CD4-positive, alpha-beta T cell treated with Interferon alpha-2 for 1 hour (primary cell): ENCODE results near the gene VPS25.
"Not testable (repeated sequence)": the region's sequence is repeated elsewhere in the genome, so short reads cannot be mapped to it uniquely, and the experiment has no call there.

Source experiments
- DNase-seq, 2 donors: peaks; one replicate each; pipeline ENCODE4 v3.0.0-alpha.2; 2020 to 2022

VPS25 gene

DNA sequence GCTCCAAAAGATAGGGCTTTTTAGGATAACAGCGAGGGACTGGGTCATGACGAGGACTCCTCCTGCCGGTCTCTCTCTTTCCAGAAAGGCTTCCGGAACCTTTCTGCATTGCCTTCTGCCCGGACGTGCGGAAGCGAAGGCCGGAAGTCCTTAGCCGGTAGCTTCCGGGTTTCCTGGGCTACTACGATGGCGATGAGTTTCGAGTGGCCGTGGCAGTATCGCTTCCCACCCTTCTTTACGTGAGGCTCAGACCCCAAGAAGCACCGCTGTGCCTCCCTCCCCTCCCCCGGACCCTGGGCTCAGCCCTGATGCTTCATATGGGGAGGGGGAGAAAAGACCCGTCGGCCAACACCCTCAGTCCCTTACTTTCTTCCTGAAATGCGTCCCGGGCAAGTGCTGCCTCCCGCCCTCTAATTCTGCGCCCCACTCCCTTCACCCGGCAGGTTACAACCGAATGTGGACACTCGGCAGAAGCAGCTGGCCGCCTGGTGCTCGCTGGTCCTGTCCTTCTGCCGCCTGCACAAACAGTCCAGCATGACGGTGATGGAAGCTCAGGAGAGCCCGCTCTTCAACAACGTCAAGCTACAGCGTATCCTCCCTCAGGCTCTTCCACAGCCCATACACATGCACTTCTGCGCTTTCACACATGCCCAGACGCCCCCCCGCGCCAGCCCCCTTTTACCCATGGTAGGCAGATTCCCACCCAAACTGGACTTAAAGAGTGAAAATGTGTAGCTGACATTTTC, at the start of gene VPS25:
Gene VPS25 (plus strand): TSS at position 160 of the 746 bp plus-strand sequence. CDS start 27 bp downstream, at position 187.
- peak; percentile 77 to 85 for DNase-seq

GRCh38 chr17:42723636-42724035, 49.6 kb upstream of the VPS25 start:
- DNase-seq = no peak

DNA sequence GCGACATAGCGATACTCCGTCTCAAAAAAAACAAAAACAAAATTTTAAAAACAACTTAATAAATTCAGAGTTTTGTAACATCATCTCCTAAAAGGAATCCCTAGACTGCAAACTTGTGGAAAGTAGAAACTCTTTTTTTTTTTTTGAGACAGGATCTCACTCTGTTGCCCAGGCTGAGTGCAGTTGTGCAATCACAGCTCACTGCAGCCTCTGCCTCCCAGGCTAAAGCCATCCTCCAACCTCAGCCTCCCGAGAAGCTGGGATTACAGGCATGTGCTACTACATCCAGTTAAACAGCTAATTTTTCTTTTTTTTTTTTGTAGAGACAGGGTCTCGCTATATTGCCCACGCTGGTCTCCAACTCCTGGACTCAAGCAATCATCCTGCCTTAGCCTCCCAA, 48.1 kb upstream of the VPS25 start:
- no peak for DNase-seq

DNA sequence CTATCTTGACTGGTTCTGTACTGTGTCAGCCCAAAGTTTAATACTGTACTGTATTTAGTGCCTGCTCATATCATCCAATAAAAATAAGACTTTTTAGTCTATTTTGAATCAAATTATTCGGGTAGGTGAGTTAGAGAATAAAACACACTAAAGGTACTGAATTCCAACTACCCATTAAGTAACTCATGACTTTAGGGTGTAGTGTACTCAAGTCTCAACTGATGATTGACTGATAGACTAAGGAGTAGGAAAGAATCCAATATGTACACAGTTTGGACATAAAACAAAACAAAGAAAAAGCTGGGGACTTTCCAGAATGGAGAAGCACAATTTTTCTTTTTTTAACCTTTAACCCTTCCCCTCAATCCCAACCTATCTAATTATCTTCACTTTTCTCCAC, 32.5 kb upstream of the VPS25 start:
- no peak for DNase-seq

DNA sequence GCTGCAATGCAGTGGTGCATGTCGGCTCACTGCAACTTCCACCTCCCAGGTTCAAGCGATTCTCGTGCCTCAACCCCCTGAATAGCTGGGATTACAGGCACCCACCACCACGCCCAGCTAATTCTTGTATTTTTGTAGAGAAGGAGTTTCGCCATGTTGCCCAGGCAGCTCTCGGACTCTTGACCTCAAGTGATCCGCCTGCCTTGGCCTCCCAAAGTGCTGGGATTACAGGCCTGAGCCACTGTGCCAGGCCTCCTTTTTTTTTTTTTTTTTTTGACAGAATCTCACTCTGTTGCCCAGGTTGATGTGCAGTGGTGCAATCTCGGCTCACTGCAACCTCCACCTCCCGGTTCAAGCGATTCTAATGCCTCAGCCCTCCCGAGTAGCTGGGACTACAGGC, 30.3 kb upstream of the VPS25 start:
- DNase-seq = not testable (repeated sequence)

GRCh38 chr17:42743595-42744282, 29.5 kb upstream of the VPS25 start:
- DNase-seq = no peak

DNA sequence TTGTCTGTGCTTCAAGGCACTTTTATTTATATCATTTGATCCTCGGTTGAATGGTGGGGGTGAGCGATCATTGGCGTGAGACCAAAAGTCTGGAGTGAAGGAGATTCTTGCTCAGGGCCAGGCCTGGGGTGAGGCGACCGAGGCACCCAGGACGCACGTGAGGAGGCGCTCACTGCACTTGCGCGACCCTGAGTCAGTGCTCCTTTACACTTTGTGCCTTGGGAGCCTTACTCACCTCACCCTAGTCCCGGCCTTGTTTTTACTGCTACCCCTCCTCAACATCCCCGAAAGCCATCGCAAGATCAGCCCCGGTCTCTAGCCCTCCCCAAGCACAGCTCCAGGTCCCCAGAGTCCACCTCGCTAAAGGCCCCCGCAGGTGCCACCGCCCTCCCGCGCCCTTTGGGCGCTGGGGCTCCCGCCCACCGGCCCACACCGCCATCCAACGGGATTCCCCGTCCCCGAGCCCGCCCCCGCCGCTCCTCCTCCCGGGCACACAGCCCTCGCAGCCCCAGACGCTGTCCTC, 28.9 kb upstream of the VPS25 start:
- peak; percentile 57 to 73 for DNase-seq

GRCh38 chr17:42744806-42745617, 28.2 kb upstream of the VPS25 start, which contains the start of gene EZH1:
Gene EZH1, minus strand, starts transcription at chr17:42745040. Its CDS starts 16,099 bp downstream, at chr17:42728941.
- peak; percentile 92 to 95 for DNase-seq

- DNase-seq = no peak
These were observed 24.9 kb upstream of the VPS25 start for GRCh38 chr17:42748202-42748907.

DNA sequence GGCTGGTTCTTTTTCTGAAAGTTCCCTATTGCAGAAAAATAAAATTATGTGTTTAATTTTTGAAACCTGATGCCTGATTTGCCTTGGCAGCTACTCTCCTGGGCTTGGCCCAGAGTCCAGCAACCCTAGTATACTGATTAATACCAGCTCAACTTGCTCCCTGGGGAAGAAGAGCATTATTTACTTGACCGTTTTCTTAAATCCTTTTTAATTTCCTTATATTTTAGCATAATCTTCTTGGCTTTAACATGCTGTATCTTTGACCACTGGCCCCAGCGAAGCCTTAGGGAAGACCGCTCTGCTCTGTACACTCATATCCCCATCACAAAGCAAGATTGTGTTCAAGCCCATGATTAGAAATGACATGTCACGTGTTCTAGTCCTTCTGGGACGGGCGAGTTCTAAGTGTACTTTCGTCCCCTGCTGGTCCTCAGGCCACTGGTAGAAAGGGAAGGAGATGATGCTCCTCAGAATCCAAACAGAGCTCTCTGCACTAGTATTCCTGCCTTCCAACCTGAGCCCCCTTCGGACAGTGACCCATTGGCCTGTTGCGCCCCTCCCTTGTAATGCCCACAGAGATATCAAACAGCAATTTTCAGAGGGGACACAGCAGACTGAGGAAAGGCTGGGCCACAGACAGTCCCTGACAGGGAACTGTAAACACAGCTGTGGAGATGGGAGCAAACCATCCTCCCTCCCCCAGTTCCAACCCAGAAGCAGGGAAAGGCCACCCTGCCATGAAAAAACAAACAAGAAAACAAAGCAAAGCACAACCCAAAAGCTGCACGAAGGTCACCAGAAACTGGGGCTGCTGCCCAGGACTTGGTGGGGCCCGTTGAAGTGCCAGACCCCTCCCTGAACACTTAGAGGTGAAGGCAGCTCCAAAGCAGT, 24.1 kb upstream of the VPS25 start:
- DNase-seq = no peak

- DNase-seq = no peak
These were observed 22.4 kb upstream of the VPS25 start for GRCh38 chr17:42750739-42751344.

DNA sequence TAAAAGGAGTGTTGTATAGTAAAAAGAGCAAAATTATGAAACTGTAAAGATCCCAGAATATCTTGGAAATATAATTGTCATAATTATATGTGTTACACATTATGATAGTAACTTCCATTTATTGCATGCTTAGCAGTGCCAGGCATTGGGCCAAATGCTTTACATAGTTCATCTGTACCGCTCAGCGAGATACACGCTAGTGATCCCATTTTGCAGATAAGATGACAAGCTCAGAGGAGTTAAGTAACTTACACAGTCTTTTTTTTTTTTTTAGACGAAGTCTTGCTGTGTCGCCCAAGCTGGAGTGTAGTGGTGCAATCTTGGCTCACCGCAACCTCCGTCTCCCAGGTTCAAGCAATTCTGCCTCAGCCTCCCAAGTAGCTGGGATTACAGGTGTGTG, 21.6 kb upstream of the VPS25 start:
- DNase-seq = no peak

GRCh38 chr17:42754782-42755181, 18.5 kb upstream of the VPS25 start:
- DNase-seq = no peak

DNA sequence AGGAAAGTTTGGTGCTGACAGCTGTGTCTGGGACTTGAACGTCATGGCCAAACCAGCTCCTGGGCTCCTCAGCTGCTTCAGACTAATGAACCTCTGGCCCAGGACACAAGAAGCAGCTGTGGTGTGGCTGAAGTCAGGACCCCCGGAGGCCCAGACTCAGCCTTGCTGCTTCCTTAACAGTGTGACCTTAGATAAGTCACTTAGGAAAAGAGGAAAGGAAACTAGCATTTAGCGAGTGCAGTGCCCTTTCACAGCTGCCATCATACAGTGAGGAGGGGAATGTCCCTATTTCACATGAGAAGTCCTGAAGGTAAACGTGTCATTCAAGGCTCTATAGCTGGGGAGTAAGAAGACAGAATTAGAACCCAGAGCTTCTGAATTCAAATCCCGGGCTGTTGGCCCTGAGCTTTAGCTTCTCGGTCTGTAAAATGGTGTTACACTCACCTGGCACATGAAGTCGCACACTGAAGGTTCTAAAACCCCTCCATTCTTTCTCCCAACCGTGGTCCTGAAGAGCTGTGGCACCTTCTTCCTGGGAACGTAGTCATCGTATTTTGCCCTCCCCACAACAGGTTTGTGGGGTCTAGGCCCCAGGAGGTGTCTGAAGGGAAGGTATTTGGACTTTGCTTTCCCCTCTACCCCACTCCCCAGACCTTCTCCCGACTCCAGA, 13.1 kb upstream of the VPS25 start:
- peak in 1 of 2 donors; percentile 36 for DNase-seq

GRCh38 chr17:42760652-42761581, 12.3 kb upstream of the VPS25 start, which contains the start of gene RAMP2:
Gene RAMP2, plus strand, starts transcription at chr17:42761227. Its CDS starts 35 bp downstream, at chr17:42761262.
- DNase-seq = no peak

DNA sequence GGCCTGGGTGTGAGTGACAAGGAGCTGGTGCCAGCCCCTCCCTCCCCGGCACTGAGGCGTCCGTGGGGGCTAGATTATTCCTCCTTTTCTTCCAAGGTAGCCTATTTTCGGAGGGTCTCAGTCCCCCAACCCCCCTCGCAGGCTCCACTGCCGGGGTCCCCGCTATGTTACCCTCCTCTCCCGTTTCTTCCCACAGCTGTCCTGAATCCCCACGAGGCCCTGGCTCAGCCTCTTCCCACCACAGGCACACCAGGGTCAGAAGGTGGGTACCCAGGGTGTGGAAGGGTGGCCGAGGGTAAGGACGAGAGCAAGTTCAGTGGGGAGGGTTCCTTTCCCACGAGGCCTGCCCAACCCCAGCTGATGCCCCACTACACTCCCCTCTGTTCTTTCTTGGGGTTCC, 11.6 kb upstream of the VPS25 start:
- no peak for DNase-seq

DNA sequence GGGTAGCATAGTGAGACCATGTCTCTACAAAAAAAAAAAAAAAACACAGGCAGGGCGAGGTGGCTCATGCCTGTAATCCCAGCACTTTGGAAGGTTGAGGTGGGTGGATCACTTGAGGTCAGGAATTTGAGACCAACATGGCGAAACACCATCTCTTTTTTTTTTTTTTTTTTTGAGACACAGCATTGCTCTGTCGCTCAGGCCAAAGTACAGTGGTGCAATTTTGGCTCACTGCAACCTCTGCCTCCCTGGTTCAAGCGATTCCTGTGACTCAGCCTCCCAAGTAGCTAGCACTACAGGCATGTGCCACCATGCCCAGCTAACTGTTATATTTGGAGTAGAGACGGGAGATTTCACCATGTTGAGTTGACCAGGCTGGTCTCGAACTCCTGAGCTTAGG, 7.1 kb upstream of the VPS25 start:
- no peak for DNase-seq

- DNase-seq = no peak
These were observed 5.7 kb upstream of the VPS25 start for GRCh38 chr17:42767512-42767911.

DNA sequence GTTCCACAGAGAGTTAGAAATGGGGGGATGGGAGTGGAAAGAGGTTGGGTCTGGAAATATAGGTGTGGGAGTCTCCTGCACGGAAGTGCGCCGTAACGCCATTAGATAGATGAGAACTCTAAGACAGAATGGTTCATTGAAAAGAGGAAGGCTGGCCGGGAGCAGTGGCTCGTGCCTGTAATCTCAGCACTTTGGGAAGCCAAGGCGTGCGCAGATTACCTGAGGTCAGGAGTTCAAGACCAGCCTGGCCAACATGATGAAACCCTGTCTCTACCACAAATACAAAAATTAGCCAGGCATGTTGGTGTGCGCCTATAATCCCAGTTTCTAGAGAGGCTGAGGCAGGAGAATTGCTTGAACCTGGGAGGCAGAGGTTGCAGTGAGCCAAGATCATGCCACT, 5.2 kb upstream of the VPS25 start:
- DNase-seq = not testable (repeated sequence)
